ENCODE measurements around the gene DPYSL5. TPM values are rescaled to one million over a fixed set of nuclear protein-coding genes. Genes with fewer than 3 reads are reported as not detected.

DPYSL5 gene
- total and polyA plus RNA-seq, 2 of the 13 experiments (the other 11 are each of a cell fraction or from before 2014, with no cell fraction given) = 0.15 TPM; not detected in 1

DNA sequence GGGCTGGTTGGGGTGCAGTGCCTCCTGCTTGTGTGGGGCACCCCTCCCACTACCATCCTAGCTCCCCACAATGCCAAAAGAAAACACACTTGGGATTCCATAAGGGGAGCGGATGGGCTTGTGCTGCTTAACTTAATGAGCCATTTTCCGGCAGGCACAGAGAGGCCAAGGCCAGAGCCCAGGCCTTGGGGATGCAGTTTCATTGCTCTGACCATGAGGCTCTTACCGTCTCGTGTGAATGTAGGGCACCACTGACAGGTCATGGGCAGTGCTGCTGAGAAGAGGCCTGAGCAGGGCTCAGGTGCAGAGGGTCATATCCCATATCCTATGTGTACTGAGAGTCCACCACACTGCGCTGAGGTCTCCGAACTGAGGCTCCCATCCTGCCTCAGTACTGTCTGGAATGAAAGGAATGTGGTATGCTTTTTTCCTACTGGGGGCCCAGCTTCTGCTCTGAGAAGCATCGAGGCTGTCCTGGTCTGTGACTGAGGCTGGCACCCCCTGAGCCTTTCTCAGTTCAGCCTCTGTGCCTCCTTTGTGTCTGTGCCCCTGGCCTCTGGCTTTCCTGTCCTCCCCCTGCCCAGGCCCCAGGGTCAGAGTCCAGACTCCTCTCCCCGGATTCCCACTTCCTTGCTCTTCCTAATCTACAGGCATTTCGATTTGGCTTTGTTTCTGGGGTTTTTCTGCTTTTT is 77.3 kb downstream of the DPYSL5 start (continued):
- TF ChIP-seq, protein P1, sequence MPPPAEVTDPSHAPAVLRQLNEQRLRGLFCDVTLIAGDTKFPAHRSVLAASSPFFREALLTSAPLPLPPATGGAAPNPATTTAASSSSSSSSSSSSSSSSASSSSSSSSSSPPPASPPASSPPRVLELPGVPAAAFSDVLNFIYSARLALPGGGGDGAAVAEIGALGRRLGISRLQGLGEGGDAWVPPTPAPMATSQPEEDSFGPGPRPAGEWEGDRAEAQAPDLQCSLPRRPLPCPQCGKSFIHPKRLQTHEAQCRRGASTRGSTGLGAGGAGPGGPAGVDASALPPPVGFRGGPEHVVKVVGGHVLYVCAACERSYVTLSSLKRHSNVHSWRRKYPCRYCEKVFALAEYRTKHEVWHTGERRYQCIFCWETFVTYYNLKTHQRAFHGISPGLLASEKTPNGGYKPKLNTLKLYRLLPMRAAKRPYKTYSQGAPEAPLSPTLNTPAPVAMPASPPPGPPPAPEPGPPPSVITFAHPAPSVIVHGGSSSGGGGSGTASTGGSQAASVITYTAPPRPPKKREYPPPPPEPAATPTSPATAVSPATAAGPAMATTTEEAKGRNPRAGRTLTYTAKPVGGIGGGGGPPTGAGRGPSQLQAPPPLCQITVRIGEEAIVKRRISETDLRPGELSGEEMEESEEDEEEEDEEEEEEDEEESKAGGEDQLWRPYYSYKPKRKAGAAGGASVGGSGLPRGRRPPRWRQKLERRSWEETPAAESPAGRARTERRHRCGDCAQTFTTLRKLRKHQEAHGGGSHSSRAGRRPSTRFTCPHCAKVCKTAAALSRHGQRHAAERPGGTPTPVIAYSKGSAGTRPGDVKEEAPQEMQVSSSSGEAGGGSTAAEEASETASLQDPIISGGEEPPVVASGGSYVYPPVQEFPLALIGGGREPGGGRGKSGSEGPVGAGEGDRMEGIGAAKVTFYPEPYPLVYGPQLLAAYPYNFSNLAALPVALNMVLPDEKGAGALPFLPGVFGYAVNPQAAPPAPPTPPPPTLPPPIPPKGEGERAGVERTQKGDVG (CRISPR knock-in tag; IDR thresholded peaks at IDR 0.05; ENCODE audit: borderline replicate concordance) = 0 out of 2 replicates have a peak, but pooled peaks have one; percentile 35
- no peak for TF ChIP-seq AGO1 (IDR thresholded peaks at IDR 0.05; ENCODE audit: low read depth, low read length, poor library complexity, severe bottlenecking)
- no peak for TF ChIP-seq MTA3 (CRISPR knock-in tag; IDR thresholded peaks at IDR 0.05)
- TF ChIP-seq ZNF335 (CRISPR knock-in tag; IDR thresholded peaks at IDR 0.05) = no peak
- TF ChIP-seq CAMTA2 (CRISPR knock-in tag; IDR thresholded peaks at IDR 0.05; ENCODE audit: borderline replicate concordance) = no peak
- TF ChIP-seq ZNF546 (CRISPR knock-in tag; conservative IDR thresholded peaks at IDR 0.05) = no peak
- TF ChIP-seq TEAD2 (CRISPR knock-in tag; IDR thresholded peaks at IDR 0.05) = no peak
- TF ChIP-seq DNMT1 (CRISPR knock-in tag; IDR thresholded peaks at IDR 0.05) = no peak
- TF ChIP-seq SMAD3 (CRISPR knock-in tag; IDR thresholded peaks at IDR 0.05) = no peak; the same call in 1 of the 2 replicates
- TF ChIP-seq ZFP36 (IDR thresholded peaks at IDR 0.05; ENCODE audit: borderline replicate concordance, low read depth, low read length, partially characterized antibody) = no peak
- TF ChIP-seq ATF1 (CRISPR knock-in tag; IDR thresholded peaks at IDR 0.05) = no peak
- no peak for TF ChIP-seq ZFP36L2 (CRISPR knock-in tag; IDR thresholded peaks at IDR 0.05)
- TF ChIP-seq ZNF367 (CRISPR knock-in tag; IDR thresholded peaks at IDR 0.05; ENCODE audit: borderline replicate concordance) = no peak
- TF ChIP-seq PHB2 (IDR thresholded peaks at IDR 0.05; ENCODE audit: partially characterized antibody) = no peak
- no peak for TF ChIP-seq ONECUT2 (CRISPR knock-in tag; IDR thresholded peaks at IDR 0.05)
- no peak for TF ChIP-seq PAF1 (CRISPR knock-in tag; IDR thresholded peaks at IDR 0.05)
- peak; percentile 23; the same call in 1 of the 2 replicates for TF ChIP-seq JUN (CRISPR knock-in tag; IDR thresholded peaks at IDR 0.05)
- TF ChIP-seq ZBTB21 (CRISPR knock-in tag; IDR thresholded peaks at IDR 0.05) = no peak
- TF ChIP-seq, protein P2, sequence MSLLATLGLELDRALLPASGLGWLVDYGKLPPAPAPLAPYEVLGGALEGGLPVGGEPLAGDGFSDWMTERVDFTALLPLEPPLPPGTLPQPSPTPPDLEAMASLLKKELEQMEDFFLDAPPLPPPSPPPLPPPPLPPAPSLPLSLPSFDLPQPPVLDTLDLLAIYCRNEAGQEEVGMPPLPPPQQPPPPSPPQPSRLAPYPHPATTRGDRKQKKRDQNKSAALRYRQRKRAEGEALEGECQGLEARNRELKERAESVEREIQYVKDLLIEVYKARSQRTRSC (CRISPR knock-in tag; IDR thresholded peaks at IDR 0.05; ENCODE audit: low read depth) = no peak
- peak; percentile 98 for TF ChIP-seq HNF4A (CRISPR knock-in tag; IDR thresholded peaks at IDR 0.05)
- no peak for TF ChIP-seq SOX6 (IDR thresholded peaks at IDR 0.05)
- TF ChIP-seq SOX6 (CRISPR knock-in tag; IDR thresholded peaks at IDR 0.05) = peak; percentile 90
- TF ChIP-seq, protein P3, sequence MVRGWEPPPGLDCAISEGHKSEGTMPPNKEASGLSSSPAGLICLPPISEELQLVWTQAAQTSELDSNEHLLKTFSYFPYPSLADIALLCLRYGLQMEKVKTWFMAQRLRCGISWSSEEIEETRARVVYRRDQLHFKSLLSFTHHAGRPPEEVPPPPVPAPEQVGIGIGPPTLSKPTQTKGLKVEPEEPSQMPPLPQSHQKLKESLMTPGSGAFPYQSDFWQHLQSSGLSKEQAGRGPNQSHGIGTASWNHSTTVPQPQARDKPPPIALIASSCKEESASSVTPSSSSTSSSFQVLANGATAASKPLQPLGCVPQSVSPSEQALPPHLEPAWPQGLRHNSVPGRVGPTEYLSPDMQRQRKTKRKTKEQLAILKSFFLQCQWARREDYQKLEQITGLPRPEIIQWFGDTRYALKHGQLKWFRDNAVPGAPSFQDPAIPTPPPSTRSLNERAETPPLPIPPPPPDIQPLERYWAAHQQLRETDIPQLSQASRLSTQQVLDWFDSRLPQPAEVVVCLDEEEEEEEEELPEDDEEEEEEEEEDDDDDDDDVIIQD (CRISPR knock-in tag; IDR thresholded peaks at IDR 0.05; ENCODE audit: low read depth) = no peak; the same call in 1 of the 2 replicates

Data from HepG2 (cell line).